SK-N-MC (cell line): ENCODE data around the gene UPF3B.
"Not testable (repeated sequence)": the region's sequence is repeated elsewhere in the genome, so short reads cannot be mapped to it uniquely, and the experiment has no call there.

Experiments used
- DNase-seq: peaks from one replicate; pipeline ENCODE4 v3.0.0-alpha.2; 2011; ENCODE audit warnings: low read depth, low spot score
- H3K27ac ChIP-seq: fragments of 200-600 bp; sonication (generic); 2 replicates; pipeline ENCODE4 v1.5.1; 2016; ENCODE audit warnings: mixed run types
- H3K36me3 ChIP-seq: fragments of 200-600 bp; sonication (generic); 2 replicates; pipeline ENCODE4 v1.6.1; 2017; ENCODE audit warnings: antibody characterized with exemption, low read length, mixed read lengths; ENCODE audit not compliant: insufficient read depth
- H3K4me3 ChIP-seq: fragments of 200-600 bp; sonication (generic); 2 replicates; pipeline ENCODE4 v1.5.1; 2016
- H3K9ac ChIP-seq: fragments of 200-600 bp; sonication (generic); 2 replicates; pipeline ENCODE4 v1.8.0; 2017; ENCODE audit warnings: mixed run types, mixed read lengths; ENCODE audit not compliant: insufficient read length
- H3K9me3 ChIP-seq: fragments of 200-600 bp; sonication (generic); 2 replicates; pipeline ENCODE4 v1.6.1; 2017; ENCODE audit warnings: low read depth, mild to moderate bottlenecking, antibody characterized with exemption, low read length, moderate library complexity, mixed read lengths
- EZH2 ChIP-seq: fragments of 200-600 bp; sonication (generic); IDR thresholded peaks from one replicate; pipeline ENCODE4 v1.6.1; 2017; ENCODE audit warnings: antibody characterized with exemption
- FOXP2 ChIP-seq: optimal IDR thresholded peaks from 2 replicates; pipeline ENCODE3; 2011; ENCODE audit warnings: mild to moderate bottlenecking, moderate library complexity; ENCODE audit not compliant: insufficient read depth; ENCODE audit errors: extremely low read length, control extremely low read depth
- POLR2AphosphoS5 ChIP-seq: IDR thresholded peaks from 2 replicates; pipeline ENCODE4 v1.6.1; 2012; ENCODE audit warnings: mild to moderate bottlenecking, low read depth, low read length, borderline replicate concordance

The UPF3B gene

GRCh38 chrX:119828446-119828845, 24.3 kb downstream of the UPF3B start:
- H3K9me3 ChIP-seq = no peaks in the 10 kb centered on the region
- H3K36me3 ChIP-seq = peaks cover 7% of the 10 kb centered on the region; the same call in 1 of the 2 replicates
- no peak for DNase-seq
- no peak overlapping the region for H3K27ac ChIP-seq
- no peak overlapping the region for H3K4me3 ChIP-seq
- TF ChIP-seq POLR2AphosphoS5 (no peak), EZH2 (no peak), FOXP2 (no peak)
- H3K9ac ChIP-seq = no peak overlapping the region

GRCh38 chrX:119826399-119826959, 26.3 kb downstream of the UPF3B start:
- H3K9me3 ChIP-seq = no peaks in the 10 kb centered on the region
- TF ChIP-seq EZH2 = no peak
- no peak for TF ChIP-seq POLR2AphosphoS5
- no peak for TF ChIP-seq FOXP2
- no peaks in the 10 kb centered on the region; the same call in 1 of the 2 replicates for H3K36me3 ChIP-seq
- no peak overlapping the region for H3K9ac ChIP-seq
- H3K4me3 ChIP-seq = no peak overlapping the region
- no peak for DNase-seq
- no peak overlapping the region for H3K27ac ChIP-seq

- H3K27ac ChIP-seq, H3K9ac ChIP-seq, H3K9me3 ChIP-seq, DNase-seq, H3K36me3 ChIP-seq, H3K4me3 ChIP-seq: not testable (repeated sequence)
These were observed 28.5 kb downstream of the UPF3B start for GRCh38 chrX:119824221-119824620.

GRCh38 chrX:119821703-119822102, 31.1 kb downstream of the UPF3B start:
- H3K27ac ChIP-seq, H3K4me3 ChIP-seq, H3K9ac ChIP-seq, DNase-seq, H3K9me3 ChIP-seq, H3K36me3 ChIP-seq: not testable (repeated sequence)

- no peak overlapping the region for H3K4me3 ChIP-seq
- H3K9ac ChIP-seq = no peak overlapping the region
- DNase-seq = no peak
- H3K9me3 ChIP-seq = no peaks in the 10 kb centered on the region
- no peaks in the 10 kb centered on the region for H3K36me3 ChIP-seq
- H3K27ac ChIP-seq = no peak overlapping the region
- TF ChIP-seq POLR2AphosphoS5 = no peak
- no peak for TF ChIP-seq EZH2
- TF ChIP-seq FOXP2 = no peak
These were observed 35.6 kb downstream of the UPF3B start for GRCh38 chrX:119817130-119817690.

GRCh38 chrX:119816300-119816699, 36.5 kb downstream of the UPF3B start:
- no peak for DNase-seq
- H3K9me3 ChIP-seq = no peaks in the 10 kb centered on the region
- H3K9ac ChIP-seq = no peak overlapping the region
- no peak for TF ChIP-seq POLR2AphosphoS5
- no peak for TF ChIP-seq FOXP2
- TF ChIP-seq EZH2 = no peak
- H3K27ac ChIP-seq = no peak overlapping the region
- no peak overlapping the region for H3K4me3 ChIP-seq
- no peaks in the 10 kb centered on the region for H3K36me3 ChIP-seq

GRCh38 chrX:119809185-119809666, 43.5 kb downstream of the UPF3B start:
- no peak overlapping the region for H3K4me3 ChIP-seq
- no peak for DNase-seq
- H3K9me3 ChIP-seq = no peaks in the 10 kb centered on the region

GRCh38 chrX:119808461-119808860, 44.3 kb downstream of the UPF3B start:
- not testable (repeated sequence) for DNase-seq, H3K9me3 ChIP-seq, H3K27ac ChIP-seq, H3K36me3 ChIP-seq, H3K4me3 ChIP-seq, H3K9ac ChIP-seq

More at GRCh38 chrX:119809185-119809666, 43.5 kb downstream of the UPF3B start:
- no peak overlapping the region for H3K9ac ChIP-seq
- TF ChIP-seq EZH2 (no peak), POLR2AphosphoS5 (no peak), FOXP2 (no peak)
- H3K27ac ChIP-seq = no peak overlapping the region
- no peaks in the 10 kb centered on the region for H3K36me3 ChIP-seq

- H3K4me3 ChIP-seq = no peak overlapping the region
- DNase-seq = no peak
- H3K27ac ChIP-seq = no peak overlapping the region
- no peak overlapping the region for H3K9ac ChIP-seq
- H3K9me3 ChIP-seq = no peaks in the 10 kb centered on the region
- H3K36me3 ChIP-seq = no peaks in the 10 kb centered on the region
- TF ChIP-seq FOXP2 = no peak
- no peak for TF ChIP-seq POLR2AphosphoS5
- TF ChIP-seq EZH2 = no peak
These were observed 50.2 kb downstream of the UPF3B start for GRCh38 chrX:119802546-119802945.
